Nephron progenitor cell (in vitro differentiated cells): Measurements from ENCODE around the gene MAPK7.
A peak's percentile ranks its signal among the peaks of the same experiment; 100 is the strongest.

Experiments
- DNase-seq: peaks from one replicate; pipeline ENCODE4 v3.0.0; 2021
- H3K27ac Mint-ChIP-seq: 2 replicates; pipeline ENCODE4 v1.8.0; 2021; ENCODE audit warnings: mild to moderate bottlenecking, moderate library complexity, mixed read lengths
- H3K27me3 Mint-ChIP-seq: 2 replicates; pipeline ENCODE4 v1.8.0; 2021; ENCODE audit warnings: mild to moderate bottlenecking, low read depth, mixed read lengths; ENCODE audit not compliant: poor library complexity
- H3K36me3 Mint-ChIP-seq: 2 replicates; pipeline ENCODE4 v1.8.0; 2021; ENCODE audit warnings: low read depth, mixed read lengths
- H3K4me1 Mint-ChIP-seq: 2 replicates; pipeline ENCODE4 v1.8.0; 2021; ENCODE audit warnings: mixed read lengths
- H3K4me3 Mint-ChIP-seq: 2 replicates; pipeline ENCODE4 v1.8.0; 2021; ENCODE audit warnings: mild to moderate bottlenecking, moderate library complexity, mixed read lengths
- H3K9me3 Mint-ChIP-seq: 2 replicates; pipeline ENCODE4 v1.8.0; 2021; ENCODE audit warnings: mild to moderate bottlenecking, moderate library complexity, mixed read lengths
- TF ChIP-seq, protein P1 (sequence below): fragments of 200-600 bp; sonication (generic); IDR thresholded peaks from 2 replicates; pipeline ENCODE4 v1.5.0; 2021; ENCODE audit warnings: antibody characterized with exemption

The MAPK7 gene

GRCh38 chr17:19344311-19345066 is 33.8 kb upstream of the MAPK7 start:
- Mint-ChIP-seq H3K4me3 (no peak overlapping the region), H3K4me1 (peaks cover 47% of the 10 kb centered on the region), H3K9me3 (no peaks in the 10 kb centered on the region), H3K36me3 (no peaks in the 10 kb centered on the region), H3K27me3 (peaks cover 4% of the 10 kb centered on the region), H3K27ac (no peak overlapping the region)
- TF ChIP-seq, protein P1, sequence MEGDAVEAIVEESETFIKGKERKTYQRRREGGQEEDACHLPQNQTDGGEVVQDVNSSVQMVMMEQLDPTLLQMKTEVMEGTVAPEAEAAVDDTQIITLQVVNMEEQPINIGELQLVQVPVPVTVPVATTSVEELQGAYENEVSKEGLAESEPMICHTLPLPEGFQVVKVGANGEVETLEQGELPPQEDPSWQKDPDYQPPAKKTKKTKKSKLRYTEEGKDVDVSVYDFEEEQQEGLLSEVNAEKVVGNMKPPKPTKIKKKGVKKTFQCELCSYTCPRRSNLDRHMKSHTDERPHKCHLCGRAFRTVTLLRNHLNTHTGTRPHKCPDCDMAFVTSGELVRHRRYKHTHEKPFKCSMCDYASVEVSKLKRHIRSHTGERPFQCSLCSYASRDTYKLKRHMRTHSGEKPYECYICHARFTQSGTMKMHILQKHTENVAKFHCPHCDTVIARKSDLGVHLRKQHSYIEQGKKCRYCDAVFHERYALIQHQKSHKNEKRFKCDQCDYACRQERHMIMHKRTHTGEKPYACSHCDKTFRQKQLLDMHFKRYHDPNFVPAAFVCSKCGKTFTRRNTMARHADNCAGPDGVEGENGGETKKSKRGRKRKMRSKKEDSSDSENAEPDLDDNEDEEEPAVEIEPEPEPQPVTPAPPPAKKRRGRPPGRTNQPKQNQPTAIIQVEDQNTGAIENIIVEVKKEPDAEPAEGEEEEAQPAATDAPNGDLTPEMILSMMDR = no peak
- DNase-seq = no peak

DNA sequence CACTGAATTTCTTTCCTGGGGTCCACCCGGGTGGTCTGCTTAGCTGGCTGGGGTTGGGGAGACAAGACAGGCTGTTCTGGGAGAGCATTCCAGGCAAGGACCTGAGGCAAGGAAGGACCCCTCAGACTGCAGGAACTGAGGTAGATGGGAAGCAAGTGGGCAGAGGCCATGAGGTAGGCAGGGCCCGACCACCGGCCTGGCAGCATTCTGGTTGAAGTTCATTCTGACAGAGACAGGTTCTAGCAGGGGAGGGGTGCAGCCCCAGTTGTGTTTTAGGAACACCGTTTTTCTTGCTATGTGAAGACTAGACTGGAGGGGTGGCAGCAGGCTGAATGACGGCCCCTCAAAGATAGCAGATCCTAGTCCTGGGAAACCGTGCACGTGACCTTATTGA is 33.2 kb upstream of the MAPK7 start:
- no peak overlapping the region for H3K27ac Mint-ChIP-seq
- H3K9me3 Mint-ChIP-seq = no peaks in the 10 kb centered on the region
- H3K4me3 Mint-ChIP-seq = no peak overlapping the region
- DNase-seq = no peak
- peaks cover 45% of the 10 kb centered on the region for H3K4me1 Mint-ChIP-seq
- H3K36me3 Mint-ChIP-seq = no peaks in the 10 kb centered on the region
- H3K27me3 Mint-ChIP-seq = peaks cover 4% of the 10 kb centered on the region
- TF ChIP-seq, protein P1 = no peak

DNA sequence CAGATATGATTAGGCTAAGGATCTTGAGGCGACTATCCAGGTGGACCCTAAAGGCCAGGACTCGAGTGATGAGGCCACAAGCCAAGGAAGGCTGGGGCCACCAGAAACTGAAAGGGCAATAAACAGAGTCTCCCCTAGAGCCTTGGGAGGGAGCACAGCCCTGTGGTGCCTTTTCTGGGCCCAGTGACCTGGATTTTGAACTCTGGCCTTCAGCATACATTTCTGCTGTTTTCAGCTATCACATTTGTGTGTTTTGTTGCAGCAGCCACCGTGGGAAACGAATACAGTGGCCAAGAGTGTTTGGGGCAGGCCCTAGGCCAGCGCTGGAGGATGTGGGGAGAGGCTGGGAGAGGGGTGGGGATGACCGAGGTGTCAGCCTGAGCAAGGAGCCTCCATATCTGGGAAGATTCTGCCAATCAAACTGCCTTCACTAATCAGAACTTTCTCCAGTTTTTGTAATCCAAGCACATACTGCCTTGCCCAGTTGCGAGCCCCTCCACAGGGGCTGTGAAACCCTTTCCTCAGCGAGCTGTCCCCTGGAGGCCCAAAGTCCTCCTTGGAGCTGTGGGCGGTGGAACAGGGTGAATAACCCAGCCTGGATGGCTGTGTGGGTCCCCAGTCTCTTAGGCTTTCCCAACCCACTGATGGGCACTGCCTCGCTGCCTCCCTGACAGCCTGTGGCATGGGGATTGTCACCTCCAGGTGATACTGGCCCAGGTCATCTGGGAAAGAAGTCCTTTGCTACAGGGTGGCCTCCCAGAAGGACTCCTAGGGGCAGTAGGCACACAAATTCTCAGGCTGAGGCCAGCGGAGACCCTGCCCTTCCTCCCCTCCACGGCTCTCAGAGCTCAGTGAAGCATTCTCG is 32.6 kb upstream of the MAPK7 start:
- H3K9me3 Mint-ChIP-seq = no peaks in the 10 kb centered on the region

GRCh38 chr17:19346351-19347255 is 31.7 kb upstream of the MAPK7 start:
- Mint-ChIP-seq H3K4me3 (peak overlapping the region; percentile 5), H3K36me3 (peaks cover 5% of the 10 kb centered on the region), H3K9me3 (no peaks in the 10 kb centered on the region), H3K27ac (peak overlapping the region; percentile 92), H3K4me1 (peaks cover 34% of the 10 kb centered on the region), H3K27me3 (no peaks in the 10 kb centered on the region)
- no peak for DNase-seq
- TF ChIP-seq, protein P1 = no peak

More for the DNA sequence above, 32.6 kb upstream of the MAPK7 start:
- Mint-ChIP-seq H3K4me1 (peaks cover 43% of the 10 kb centered on the region), H3K27ac (no peak overlapping the region), H3K27me3 (peaks cover 4% of the 10 kb centered on the region), H3K4me3 (no peak overlapping the region), H3K36me3 (no peaks in the 10 kb centered on the region)
- DNase-seq = no peak
- TF ChIP-seq, protein P1 = no peak

DNA sequence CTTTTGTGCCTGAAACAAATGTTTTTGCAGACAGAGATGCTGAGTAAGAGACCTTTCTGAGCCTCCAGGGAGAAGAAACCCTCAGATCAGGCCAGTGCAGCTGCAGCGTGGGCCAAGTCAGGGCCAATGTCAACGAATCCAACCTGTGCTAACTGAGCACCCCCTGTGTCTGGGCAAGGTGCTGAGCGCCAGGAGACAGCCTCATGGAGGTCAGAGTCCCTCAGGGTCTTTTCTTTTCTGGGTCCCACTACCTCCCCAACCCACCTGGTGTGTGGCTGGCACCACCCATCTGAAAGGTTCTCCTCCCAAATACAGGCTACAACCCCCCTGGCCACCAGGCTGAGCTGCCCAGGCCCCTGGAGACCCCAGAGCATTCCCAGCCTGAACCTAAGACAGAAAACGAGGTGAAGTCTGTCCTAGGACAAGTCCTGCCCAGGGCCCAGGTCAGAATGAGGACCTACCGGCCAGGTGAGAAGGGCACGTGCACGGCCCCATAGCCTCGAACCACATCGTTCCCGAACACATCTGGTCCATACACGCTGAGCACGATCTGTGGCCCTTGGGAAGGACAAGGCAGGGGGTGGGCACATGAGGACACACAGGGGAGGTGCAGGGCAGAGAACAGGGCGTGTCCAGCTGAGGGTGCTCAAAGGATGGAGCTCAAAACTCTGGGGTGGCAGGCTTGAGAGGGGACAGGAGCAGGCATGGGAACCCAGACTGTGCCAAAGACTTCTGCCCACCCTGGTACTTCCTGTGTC is 30.8 kb upstream of the MAPK7 start:
- H3K4me1 Mint-ChIP-seq = peaks cover 26% of the 10 kb centered on the region
- H3K27ac Mint-ChIP-seq = peak overlapping the region; percentile 92
- H3K36me3 Mint-ChIP-seq = peaks cover 5% of the 10 kb centered on the region
- H3K4me3 Mint-ChIP-seq = no peak overlapping the region
- no peak for DNase-seq
- no peaks in the 10 kb centered on the region for H3K27me3 Mint-ChIP-seq
- TF ChIP-seq, protein P1 = no peak
- H3K9me3 Mint-ChIP-seq = no peaks in the 10 kb centered on the region
